Activated T-cell treated with anti-CD3 and anti-CD28 coated beads, Interleukin-2, amount 50 U/mL, for 72 hours (primary cell): Measurements from ENCODE around the gene RBM19. TPM values are rescaled to one million over a fixed set of nuclear protein-coding genes. Genes with fewer than 3 reads are reported as not detected.

Source experiments
- ATAC-seq, 2 donors: fragments of 150-1000 bp; cut with Tn5 transposase; replicated peaks in 1 of 2; 2 replicates each; pipeline ENCODE4 v1.10.0; 2021; ENCODE audit warnings: moderate library complexity in 2 of 2, mild to moderate bottlenecking in 1 of 2
- DNase-seq, 2 donors: peaks; one replicate each; pipeline ENCODE4 v3.0.0; 2021 to 2022; ENCODE audit warnings: mixed read lengths in 1 of 2
- H3K27ac Mint-ChIP-seq: one replicate; pipeline ENCODE4 v1.8.0; 2022; ENCODE audit warnings: mild to moderate bottlenecking, moderate library complexity, mixed read lengths
- H3K27me3 Mint-ChIP-seq: one replicate; pipeline ENCODE4 v1.8.0; 2022; ENCODE audit warnings: low read depth, mixed read lengths
- H3K36me3 Mint-ChIP-seq, 2 donors: one replicate each; pipeline ENCODE4 v1.8.0; 2022; ENCODE audit warnings: mixed read lengths in 2 of 2, mild to moderate bottlenecking in 1 of 2; ENCODE audit not compliant: insufficient read depth in 2 of 2
- H3K4me1 Mint-ChIP-seq: one replicate; pipeline ENCODE4 v1.8.0; 2022; ENCODE audit warnings: low read depth, mixed read lengths
- H3K4me3 Mint-ChIP-seq, 2 donors: one replicate each; pipeline ENCODE4 v1.8.0; 2022; ENCODE audit warnings: mild to moderate bottlenecking in 2 of 2, mixed read lengths in 2 of 2, moderate library complexity in 2 of 2
- H3K9me3 Mint-ChIP-seq, 2 donors: one replicate each; pipeline ENCODE4 v1.8.0; 2022; ENCODE audit warnings: mixed read lengths in 2 of 2
- total RNA-seq, 2 donors: library from RNA; stranded (reverse); gene quantifications; one replicate each; pipeline ENCODE4 v1.2.3, GENCODE V29; 2022

Gene RBM19
- total RNA-seq, 2 donors from 2014 or later, result 76.2 to 84.8 TPM

GRCh38 chr12:113940357-113941207 is 25.5 kb downstream of the RBM19 start:
- DNase-seq (no peak), ATAC-seq (no peak)
- H3K27me3 Mint-ChIP-seq, result no peaks in the 10 kb centered on the region
- H3K4me1 Mint-ChIP-seq, result no peaks in the 10 kb centered on the region
- peaks cover 8 to 32% of the 10 kb centered on the region in 2 donors for H3K36me3 Mint-ChIP-seq
- no peaks in the 10 kb centered on the region for H3K9me3 Mint-ChIP-seq
- H3K4me3 Mint-ChIP-seq, result no peak overlapping the region
- H3K27ac Mint-ChIP-seq, result no peak overlapping the region

- no peaks in the 10 kb centered on the region for H3K27me3 Mint-ChIP-seq
- DNase-seq, result no peak
- no peak overlapping the region for H3K4me3 Mint-ChIP-seq
- ATAC-seq, result no peak
- H3K36me3 Mint-ChIP-seq, result peaks cover 5 to 30% of the 10 kb centered on the region in 2 donors
- no peaks in the 10 kb centered on the region for H3K9me3 Mint-ChIP-seq
- no peak overlapping the region for H3K27ac Mint-ChIP-seq
- no peaks in the 10 kb centered on the region for H3K4me1 Mint-ChIP-seq
Observed at GRCh38 chr12:113939867-113940266, 26.3 kb downstream of the RBM19 start.

- Mint-ChIP-seq H3K4me1 (no peaks in the 10 kb centered on the region), H3K4me3 (no peak overlapping the region), H3K27ac (no peak overlapping the region), H3K27me3 (no peaks in the 10 kb centered on the region), H3K9me3 (no peaks in the 10 kb centered on the region), H3K36me3 (peaks cover 7 to 31% of the 10 kb centered on the region in 2 donors)
- ATAC-seq, result no peak
- DNase-seq, result no peak
Observed at GRCh38 chr12:113938471-113938870, 27.7 kb downstream of the RBM19 start.

GRCh38 chr12:113936460-113936859 is 29.7 kb downstream of the RBM19 start:
- H3K9me3 Mint-ChIP-seq, result no peaks in the 10 kb centered on the region
- no peak for ATAC-seq

GRCh38 chr12:113935459-113935858 is 30.7 kb downstream of the RBM19 start:
- peaks cover 1% of the 10 kb centered on the region for H3K4me1 Mint-ChIP-seq
- DNase-seq, result no peak
- no peaks in the 10 kb centered on the region for H3K27me3 Mint-ChIP-seq
- no peak overlapping the region for H3K27ac Mint-ChIP-seq
- peaks cover 5 to 20% of the 10 kb centered on the region in 2 donors for H3K36me3 Mint-ChIP-seq
- no peak for ATAC-seq
- H3K9me3 Mint-ChIP-seq, result no peaks in the 10 kb centered on the region
- no peak overlapping the region for H3K4me3 Mint-ChIP-seq

More at GRCh38 chr12:113936460-113936859, 29.7 kb downstream of the RBM19 start:
- Mint-ChIP-seq H3K36me3 (peaks cover 5 to 24% of the 10 kb centered on the region in 2 donors), H3K4me3 (no peak overlapping the region), H3K27ac (peak overlapping the region; percentile 48), H3K4me1 (no peaks in the 10 kb centered on the region), H3K27me3 (no peaks in the 10 kb centered on the region)
- DNase-seq, result no peak

- Mint-ChIP-seq H3K27me3 (no peaks in the 10 kb centered on the region), H3K36me3 (peaks cover 5 to 20% of the 10 kb centered on the region in 2 donors), H3K9me3 (no peaks in the 10 kb centered on the region), H3K27ac (peak overlapping the region; percentile 80), H3K4me3 (no peak overlapping the region), H3K4me1 (peaks cover 6% of the 10 kb centered on the region)
- DNase-seq (no peak), ATAC-seq (no peak)
Observed at GRCh38 chr12:113934946-113935345, 31.2 kb downstream of the RBM19 start.

- Mint-ChIP-seq H3K4me3 (no peak overlapping the region), H3K36me3 (peaks cover 4 to 21% of the 10 kb centered on the region in 2 donors), H3K9me3 (no peaks in the 10 kb centered on the region), H3K27me3 (no peaks in the 10 kb centered on the region), H3K27ac (no peak overlapping the region), H3K4me1 (peaks cover 13% of the 10 kb centered on the region)
- ATAC-seq (no peak), DNase-seq (no peak)
Observed at GRCh38 chr12:113934060-113934814, 31.9 kb downstream of the RBM19 start.

GRCh38 chr12:113933201-113933786 is 32.8 kb downstream of the RBM19 start:
- no peak overlapping the region for H3K4me3 Mint-ChIP-seq
- H3K4me1 Mint-ChIP-seq, result peaks cover 14% of the 10 kb centered on the region
- DNase-seq, result no peak
- no peaks in the 10 kb centered on the region for H3K9me3 Mint-ChIP-seq
- no peak overlapping the region for H3K27ac Mint-ChIP-seq
- no peak for ATAC-seq
- H3K27me3 Mint-ChIP-seq, result no peaks in the 10 kb centered on the region
- H3K36me3 Mint-ChIP-seq, result peaks cover 4 to 21% of the 10 kb centered on the region in 2 donors

GRCh38 chr12:113932381-113933196 is 33.5 kb downstream of the RBM19 start:
- ATAC-seq, result no peak
- Mint-ChIP-seq H3K27ac (peak overlapping the region; percentile 75), H3K4me1 (peaks cover 14% of the 10 kb centered on the region)

GRCh38 chr12:113931517-113931916 is 34.6 kb downstream of the RBM19 start:
- H3K36me3 Mint-ChIP-seq, result peaks cover 8 to 20% of the 10 kb centered on the region in 2 donors
- H3K9me3 Mint-ChIP-seq, result no peaks in the 10 kb centered on the region
- H3K27me3 Mint-ChIP-seq, result no peaks in the 10 kb centered on the region
- ATAC-seq (no peak), DNase-seq (no peak)
- H3K4me3 Mint-ChIP-seq, result no peak overlapping the region
- no peak overlapping the region for H3K27ac Mint-ChIP-seq
- H3K4me1 Mint-ChIP-seq, result peaks cover 14% of the 10 kb centered on the region

More at GRCh38 chr12:113932381-113933196, 33.5 kb downstream of the RBM19 start:
- no peaks in the 10 kb centered on the region for H3K27me3 Mint-ChIP-seq
- peaks cover 4 to 20% of the 10 kb centered on the region in 2 donors for H3K36me3 Mint-ChIP-seq
- H3K4me3 Mint-ChIP-seq, result no peak overlapping the region
- H3K9me3 Mint-ChIP-seq, result no peaks in the 10 kb centered on the region
- DNase-seq, result no peak

GRCh38 chr12:113930249-113930648 is 35.9 kb downstream of the RBM19 start:
- ATAC-seq, result no peak
- Mint-ChIP-seq H3K27ac (no peak overlapping the region), H3K27me3 (no peaks in the 10 kb centered on the region), H3K4me3 (no peak overlapping the region), H3K36me3 (peaks cover 14 to 29% of the 10 kb centered on the region in 2 donors), H3K4me1 (peaks cover 14% of the 10 kb centered on the region), H3K9me3 (no peaks in the 10 kb centered on the region)
- DNase-seq, result no peak

- H3K4me3 Mint-ChIP-seq, result no peak overlapping the region
Observed at GRCh38 chr12:113929312-113929989, 36.7 kb downstream of the RBM19 start.

More at GRCh38 chr12:113929312-113929989, 36.7 kb downstream of the RBM19 start:
- Mint-ChIP-seq H3K36me3 (peaks cover 14 to 30% of the 10 kb centered on the region in 2 donors), H3K9me3 (no peaks in the 10 kb centered on the region), H3K4me1 (peaks cover 14% of the 10 kb centered on the region), H3K27me3 (no peaks in the 10 kb centered on the region), H3K27ac (no peak overlapping the region)
- ATAC-seq (peak; percentile 51 to 73), DNase-seq (peak; percentile 8 to 15)
